ENCODE data around the gene RTN4RL2. TPM values are rescaled to one million over a fixed set of nuclear protein-coding genes. Genes with fewer than 3 reads are reported as not detected.

Gene RTN4RL2
- total and polyA plus RNA-seq, 10 of the 15 experiments (the other 5 are each of a cell fraction or from before 2014, with no cell fraction given) = 0.14 to 1.1 (median 0.52) TPM; not detected in 4

DNA sequence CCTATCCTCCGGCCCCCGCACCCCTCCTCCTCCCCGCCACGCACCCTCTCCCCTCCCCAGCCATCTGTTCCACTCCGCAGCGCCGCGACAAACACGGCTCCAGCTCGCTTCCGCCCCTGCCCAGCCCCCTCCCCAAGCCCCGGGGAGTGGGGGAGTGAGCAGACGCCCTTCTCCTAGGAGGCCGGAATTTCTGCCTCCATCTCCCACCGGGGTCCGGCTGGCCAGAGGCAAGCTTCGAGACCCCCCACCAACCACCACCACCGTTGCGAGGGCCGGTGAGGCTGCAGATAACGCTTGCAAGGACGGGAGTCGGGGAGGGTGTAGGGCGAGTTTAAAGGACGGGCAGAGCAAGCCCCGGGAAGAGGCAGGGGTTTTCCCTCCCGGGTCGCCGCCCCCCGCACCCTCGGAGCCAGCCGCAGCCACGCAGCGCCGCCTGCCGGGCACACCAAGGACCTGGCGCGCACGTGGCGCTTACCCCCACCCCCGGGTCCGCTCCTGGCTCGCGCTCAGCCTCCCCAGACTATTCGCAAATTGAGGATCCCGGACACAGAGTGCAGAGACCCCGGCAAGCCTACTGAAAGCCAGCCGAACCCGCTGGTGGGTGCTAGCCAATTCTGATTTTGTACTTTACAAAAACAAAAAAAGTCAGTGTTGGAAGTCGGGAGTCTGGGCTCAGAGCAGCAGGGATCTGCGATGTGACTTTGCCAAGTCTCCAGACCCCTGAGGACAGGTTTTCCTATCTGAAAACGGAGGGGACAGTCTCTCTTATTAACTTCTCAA, 22.6 kb downstream of the RTN4RL2 start (continued):
- TF ChIP-seq, protein P1, sequence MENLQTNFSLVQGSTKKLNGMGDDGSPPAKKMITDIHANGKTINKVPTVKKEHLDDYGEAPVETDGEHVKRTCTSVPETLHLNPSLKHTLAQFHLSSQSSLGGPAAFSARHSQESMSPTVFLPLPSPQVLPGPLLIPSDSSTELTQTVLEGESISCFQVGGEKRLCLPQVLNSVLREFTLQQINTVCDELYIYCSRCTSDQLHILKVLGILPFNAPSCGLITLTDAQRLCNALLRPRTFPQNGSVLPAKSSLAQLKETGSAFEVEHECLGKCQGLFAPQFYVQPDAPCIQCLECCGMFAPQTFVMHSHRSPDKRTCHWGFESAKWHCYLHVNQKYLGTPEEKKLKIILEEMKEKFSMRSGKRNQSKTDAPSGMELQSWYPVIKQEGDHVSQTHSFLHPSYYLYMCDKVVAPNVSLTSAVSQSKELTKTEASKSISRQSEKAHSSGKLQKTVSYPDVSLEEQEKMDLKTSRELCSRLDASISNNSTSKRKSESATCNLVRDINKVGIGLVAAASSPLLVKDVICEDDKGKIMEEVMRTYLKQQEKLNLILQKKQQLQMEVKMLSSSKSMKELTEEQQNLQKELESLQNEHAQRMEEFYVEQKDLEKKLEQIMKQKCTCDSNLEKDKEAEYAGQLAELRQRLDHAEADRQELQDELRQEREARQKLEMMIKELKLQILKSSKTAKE (IDR thresholded peaks at IDR 0.05; ENCODE audit: low read depth, poor library complexity, severe bottlenecking) = no peak
- TF ChIP-seq MAX (IDR thresholded peaks at IDR 0.05; ENCODE audit: low read depth, low read length) (peak; percentile 91), CREB1 (IDR thresholded peaks at IDR 0.05; ENCODE audit: low read depth) (no peak), PRDM15 (CRISPR knock-in tag; IDR thresholded peaks at IDR 0.05) (no peak), YBX1 (IDR thresholded peaks at IDR 0.05) (no peak), RAD21 (IDR thresholded peaks at IDR 0.05; ENCODE audit: insufficient read depth, low read depth, low read length) (peak; percentile 58), BCL11A (IDR thresholded peaks at IDR 0.05; ENCODE audit: low read depth, low read length) (no peak), RELA (IDR thresholded peaks at IDR 0.05; ENCODE audit: borderline replicate concordance, partially characterized antibody) (peak; percentile 65), IRF4 (IDR thresholded peaks at IDR 0.05; ENCODE audit: low read depth, low read length) (no peak), STAT3 (IDR thresholded peaks at IDR 0.05; ENCODE audit: low read depth, low read length) (no peak), MEF2A (IDR thresholded peaks at IDR 0.05; ENCODE audit: insufficient read depth, low read depth, low read length) (no peak), POLR2A (IDR thresholded peaks at IDR 0.05; ENCODE audit: low read depth, low read length) (no peak), ZNF217 (IDR thresholded peaks at IDR 0.05) (peak; percentile 52; the same call in 1 of the 2 replicates), ZBTB4 (CRISPR knock-in tag; IDR thresholded peaks at IDR 0.05) (no peak), NFIC (IDR thresholded peaks at IDR 0.05; ENCODE audit: low read depth, low read length) (no peak), ZNF622 (IDR thresholded peaks at IDR 0.05) (no peak), ESRRA (IDR thresholded peaks at IDR 0.05; ENCODE audit: low read length) (no peak), MYB (IDR thresholded peaks at IDR 0.05; ENCODE audit: borderline replicate concordance, low read depth, low read length) (no peak), NR2C1 (IDR thresholded peaks at IDR 0.05) (no peak)
- TF ChIP-seq, protein P2, sequence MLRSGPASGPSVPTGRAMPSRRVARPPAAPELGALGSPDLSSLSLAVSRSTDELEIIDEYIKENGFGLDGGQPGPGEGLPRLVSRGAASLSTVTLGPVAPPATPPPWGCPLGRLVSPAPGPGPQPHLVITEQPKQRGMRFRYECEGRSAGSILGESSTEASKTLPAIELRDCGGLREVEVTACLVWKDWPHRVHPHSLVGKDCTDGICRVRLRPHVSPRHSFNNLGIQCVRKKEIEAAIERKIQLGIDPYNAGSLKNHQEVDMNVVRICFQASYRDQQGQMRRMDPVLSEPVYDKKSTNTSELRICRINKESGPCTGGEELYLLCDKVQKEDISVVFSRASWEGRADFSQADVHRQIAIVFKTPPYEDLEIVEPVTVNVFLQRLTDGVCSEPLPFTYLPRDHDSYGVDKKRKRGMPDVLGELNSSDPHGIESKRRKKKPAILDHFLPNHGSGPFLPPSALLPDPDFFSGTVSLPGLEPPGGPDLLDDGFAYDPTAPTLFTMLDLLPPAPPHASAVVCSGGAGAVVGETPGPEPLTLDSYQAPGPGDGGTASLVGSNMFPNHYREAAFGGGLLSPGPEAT (IDR thresholded peaks at IDR 0.05; ENCODE audit: low read depth) = no peak

Data from GM12878 (cell line).